ENCODE measurements around the gene KCNQ2. TPM values are rescaled to one million over a fixed set of nuclear protein-coding genes. Genes with fewer than 3 reads are reported as not detected.
A peak's percentile ranks its signal among the peaks of the same experiment; 100 is the strongest.

The KCNQ2 gene
- total and polyA plus RNA-seq, 3 donors from 2014 or later: 36.2 to 60.9 (median 49.2) TPM

- H3K4me1 ChIP-seq: no peaks in the 10 kb centered on the region
- no peaks in the 10 kb centered on the region for H3K27me3 ChIP-seq
- intact Hi-C loops (cut with DNase I; ENCODE audit: low total_unique reads): no loop called here
- 0% methylated on average over 18 of the region's 27 CpGs; no CpG with 5 or more reads in 1 of the 2 donors for WGBS, 2 donors
- H3K4me3 ChIP-seq: peak overlapping the region; percentile 31 to 43
- no peaks in the 10 kb centered on the region for H3K36me3 ChIP-seq (ENCODE audit: low read depth, missing control alignments)
- TF ChIP-seq CTCF (IDR thresholded peaks at IDR 0.05) (no peak), POLR2A (IDR thresholded peaks at IDR 0.05) (no peak)
- H3K9me3 ChIP-seq: no peaks in the 10 kb centered on the region
- no peak for DNase-seq
- H3K27ac ChIP-seq: no peak overlapping the region
Observed at GRCh38 chr20:63471717-63471980, 806 bp downstream of the KCNQ2 start.

GRCh38 chr20:63471002-63471716 lies 1.3 kb downstream of the KCNQ2 start:
- intact Hi-C loops (cut with DNase I; ENCODE audit: low total_unique reads): no loop called here
- Histone ChIP-seq H3K9me3 (no peaks in the 10 kb centered on the region), H3K27me3 (no peaks in the 10 kb centered on the region), H3K27ac (no peak overlapping the region), H3K36me3 (ENCODE audit: low read depth, missing control alignments) (no peaks in the 10 kb centered on the region), H3K4me3 (peak overlapping the region; percentile 31 to 43), H3K4me1 (no peaks in the 10 kb centered on the region)
- TF ChIP-seq POLR2A (IDR thresholded peaks at IDR 0.05) (no peak), CTCF (IDR thresholded peaks at IDR 0.05) (no peak)
- DNase-seq: no peak
- 10% methylated on average over 41 of the region's 46 CpGs; no CpG with 5 or more reads in 1 of the 2 donors for WGBS, 2 donors

- Histone ChIP-seq H3K4me3 (no peak overlapping the region), H3K36me3 (ENCODE audit: low read depth, missing control alignments) (no peaks in the 10 kb centered on the region), H3K27ac (no peak overlapping the region), H3K27me3 (no peaks in the 10 kb centered on the region), H3K4me1 (no peaks in the 10 kb centered on the region), H3K9me3 (no peaks in the 10 kb centered on the region)
- no peak for TF ChIP-seq CTCF (IDR thresholded peaks at IDR 0.05)
- 46 to 61% methylated on average over 6 to 8 of the region's 10 CpGs for WGBS, 2 donors
- intact Hi-C loops (cut with DNase I; ENCODE audit: low total_unique reads): no loop called here
- no peak for DNase-seq
Observed at GRCh38 chr20:63470410-63470809, 2.0 kb downstream of the KCNQ2 start.

- Histone ChIP-seq H3K9me3 (no peaks in the 10 kb centered on the region), H3K27ac (no peak overlapping the region), H3K4me1 (no peaks in the 10 kb centered on the region), H3K4me3 (no peak overlapping the region), H3K27me3 (no peaks in the 10 kb centered on the region), H3K36me3 (ENCODE audit: low read depth, missing control alignments) (no peaks in the 10 kb centered on the region)
- TF ChIP-seq POLR2A (IDR thresholded peaks at IDR 0.05) (no peak), CTCF (IDR thresholded peaks at IDR 0.05) (no peak)
- no peak for DNase-seq
- intact Hi-C loops (cut with DNase I; ENCODE audit: low total_unique reads): no loop called here
- WGBS, 2 donors: 69 to 86% methylated on average over 3 to 13 of the region's 13 CpGs
Observed at GRCh38 chr20:63469713-63470101, 2.7 kb downstream of the KCNQ2 start.

GRCh38 chr20:63469019-63469712 lies 3.3 kb downstream of the KCNQ2 start:
- 75 to 84% methylated on average over 6 to 22 of the region's 22 CpGs for WGBS, 2 donors
- H3K4me3 ChIP-seq: no peak overlapping the region
- DNase-seq: no peak
- H3K27ac ChIP-seq: no peak overlapping the region
- intact Hi-C loops (cut with DNase I; ENCODE audit: low total_unique reads): no loop called here
- H3K4me1 ChIP-seq: no peaks in the 10 kb centered on the region
- no peaks in the 10 kb centered on the region for H3K9me3 ChIP-seq
- TF ChIP-seq CTCF (IDR thresholded peaks at IDR 0.05) (no peak), POLR2A (IDR thresholded peaks at IDR 0.05) (no peak)
- no peaks in the 10 kb centered on the region for H3K36me3 ChIP-seq (ENCODE audit: low read depth, missing control alignments)
- no peaks in the 10 kb centered on the region for H3K27me3 ChIP-seq

All from testis (tissue), 3 donors.